Keratinocyte (primary cell): ENCODE measurements around the gene HAND2. TPM values are rescaled to one million over a fixed set of nuclear protein-coding genes. Genes with fewer than 3 reads are reported as not detected.

Experiments
- DNase-seq: peaks from one replicate; pipeline ENCODE4 v3.0.0-alpha.2; 2011; ENCODE audit warnings: low read depth, missing footprints, low spot score
- FAIRE-seq: peaks from 2 replicates; lab custom pipeline; 2011; peaks lifted over from hg19 to GRCh38; lab: Jason Lieb, UNC
- H2AFZ ChIP-seq: 2 replicates; pipeline ENCODE4 v1.6.0; 2012; ENCODE audit warnings: low read length, control low read depth, inconsistent platforms; ENCODE audit not compliant: control insufficient read depth
- H3K27ac ChIP-seq: 2 replicates; pipeline ENCODE4 v1.5.1; 2011; ENCODE audit warnings: low read length; ENCODE audit not compliant: control insufficient read depth, insufficient read depth
- H3K27me3 ChIP-seq: 3 replicates; pipeline ENCODE4 v1.6.0; 2011; ENCODE audit warnings: low read length; ENCODE audit not compliant: control insufficient read depth, insufficient read depth; ENCODE audit errors: extremely low read depth
- H3K36me3 ChIP-seq, 2 experiments: 2 replicates in 1 of 2; 3 replicates in 1 of 2; pipeline ENCODE4 v1.5.1; 2011; ENCODE audit warnings: low read length in 2 of 2, mild to moderate bottlenecking in 1 of 2; ENCODE audit not compliant: control insufficient read depth in 2 of 2, insufficient read depth in 2 of 2; ENCODE audit errors: extremely low read depth in 1 of 2
- H3K4me1 ChIP-seq: 3 replicates; pipeline ENCODE4 v1.5.1; 2011; ENCODE audit warnings: low read length; ENCODE audit not compliant: control insufficient read depth, insufficient read depth; ENCODE audit errors: extremely low read depth
- H3K4me2 ChIP-seq: 3 replicates; pipeline ENCODE4 v1.6.0; 2011; ENCODE audit warnings: low read depth, low read length; ENCODE audit not compliant: control insufficient read depth, insufficient read depth; ENCODE audit errors: extremely low read depth
- H3K4me3 ChIP-seq, 3 experiments: fragments of 200-600 bp in 1 of 3; sonication (generic) in 1 of 3; 2 replicates in 2 of 3; 3 replicates in 1 of 3; pipeline ENCODE4 v1.5.1; 2011 to 2016; ENCODE audit warnings: low read length in 3 of 3, mild to moderate bottlenecking in 3 of 3, control low read depth in 2 of 3, inconsistent platforms in 1 of 3, low read depth in 1 of 3, mixed read lengths in 1 of 3, mixed run types in 1 of 3, moderate library complexity in 1 of 3; ENCODE audit not compliant: control insufficient read depth in 2 of 3, insufficient read depth in 2 of 3; ENCODE audit errors: extremely low read depth in 1 of 3
- H3K79me2 ChIP-seq: 2 replicates; pipeline ENCODE4 v1.6.0; 2012; ENCODE audit warnings: low read length; ENCODE audit not compliant: control insufficient read depth, insufficient read depth
- H3K9ac ChIP-seq: 3 replicates; pipeline ENCODE4 v1.6.0; 2011; ENCODE audit warnings: low read length; ENCODE audit not compliant: control insufficient read depth, insufficient read depth; ENCODE audit errors: extremely low read depth
- H3K9me1 ChIP-seq: 3 replicates; pipeline ENCODE4 v1.6.0; 2011; ENCODE audit warnings: low read length; ENCODE audit not compliant: control insufficient read depth, insufficient read depth; ENCODE audit errors: extremely low read depth
- H3K9me3 ChIP-seq: 2 replicates; pipeline ENCODE4 v1.5.1; 2012; ENCODE audit warnings: low read depth, low read length; ENCODE audit not compliant: control insufficient read depth
- H4K20me1 ChIP-seq: 3 replicates; pipeline ENCODE4 v1.6.0; 2011; ENCODE audit warnings: low read length; ENCODE audit not compliant: control insufficient read depth, insufficient read depth; ENCODE audit errors: extremely low read depth
- EZH2 ChIP-seq: IDR thresholded peaks from one replicate; pipeline ENCODE4 v1.6.1; 2012; ENCODE audit warnings: inconsistent platforms, mild to moderate bottlenecking, low read length, moderate library complexity
- dilution Hi-C: fragments of 300-500 bp; cut with MboI; formaldehyde crosslinking; loops from one replicate; pipeline ENCODE4 v1.7.0; 2020; ENCODE audit warnings: low sequenced_read_pairs; ENCODE audit not compliant: extremely low pct_ligation_motif_present
- polyA plus RNA-seq, 5 experiments: library from polyadenylated mRNA; depleted of rRNA in 3 of 5; stranded (reverse) in 3 of 5; stranded (forward) in 1 of 5; unstranded in 1 of 5; fragments of >200 nt; gene quantifications; 1 replicate in 1 of 5; 2 replicates in 3 of 5; 3 replicates in 1 of 5; pipeline versions ENCODE4 v1.2.1 to v1.2.3, GENCODE V29; 2011 to 2012; ENCODE audit warnings: missing spikeins in 2 of 5, low read depth in 1 of 5, low replicate concordance in 1 of 5
- TF ChIP-seq, protein P1 (sequence below), 3 experiments: IDR thresholded peaks in 1 of 3; conservative IDR thresholded peaks in 1 of 3; optimal IDR thresholded peaks in 1 of 3; 2 replicates in 2 of 3; 3 replicates in 1 of 3; pipeline versions ENCODE3 to v1.5.1; 2011; ENCODE audit warnings: low read length in 3 of 3, mild to moderate bottlenecking in 3 of 3, moderate library complexity in 2 of 3, control low read depth in 1 of 3, inconsistent platforms in 1 of 3; ENCODE audit not compliant: insufficient read depth in 2 of 3; ENCODE audit errors: extremely low read depth in 1 of 3

The HAND2 gene
- polyA plus RNA-seq, 1 donor (not counting 4 experiments of a cell fraction or from before 2014, with no cell fraction given): not detected

DNA sequence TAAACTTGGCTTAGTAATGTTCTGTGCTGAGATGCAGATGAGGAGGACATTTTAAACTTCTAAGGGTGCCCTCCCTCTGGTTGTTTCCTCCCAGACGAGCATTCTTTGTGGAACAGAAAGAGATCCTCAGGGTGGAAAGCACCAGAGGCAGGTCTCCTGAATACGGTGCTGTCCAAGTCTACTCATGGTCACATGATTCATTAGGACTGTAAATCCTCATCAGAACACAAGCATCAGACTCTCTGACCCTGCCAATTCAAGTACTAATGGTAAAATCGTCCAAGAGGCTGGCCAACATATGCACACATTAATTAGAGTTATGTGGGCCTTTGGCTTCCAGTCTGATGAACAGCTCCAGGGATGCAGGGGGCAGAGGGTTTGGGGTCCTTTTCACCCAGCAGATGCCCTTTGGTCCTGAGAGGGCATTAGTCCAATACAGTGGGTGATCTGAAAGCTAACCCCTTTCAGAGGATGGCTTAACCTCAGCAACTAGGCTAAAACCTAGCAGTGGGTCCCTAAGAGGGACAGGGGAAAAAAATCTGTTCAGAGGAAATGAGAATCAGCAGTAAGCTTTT is 18.2 kb downstream of the HAND2 start:
- Histone ChIP-seq H4K20me1 (no peaks in the 10 kb centered on the region), H3K9me3 (peaks cover 11% of the 10 kb centered on the region), H3K27ac (no peak overlapping the region), H3K9me1 (no peaks in the 10 kb centered on the region), H3K4me2 (no peak overlapping the region), H3K79me2 (no peaks in the 10 kb centered on the region), H3K4me3 (no peak overlapping the region), H2AFZ (no peak overlapping the region), H3K4me1 (no peaks in the 10 kb centered on the region), H3K36me3 (no peaks in the 10 kb centered on the region), H3K27me3 (peaks cover 79% of the 10 kb centered on the region), H3K9ac (no peak overlapping the region)
- dilution Hi-C loops: no loop called here
- no peak for FAIRE-seq
- TF ChIP-seq, protein P1, sequence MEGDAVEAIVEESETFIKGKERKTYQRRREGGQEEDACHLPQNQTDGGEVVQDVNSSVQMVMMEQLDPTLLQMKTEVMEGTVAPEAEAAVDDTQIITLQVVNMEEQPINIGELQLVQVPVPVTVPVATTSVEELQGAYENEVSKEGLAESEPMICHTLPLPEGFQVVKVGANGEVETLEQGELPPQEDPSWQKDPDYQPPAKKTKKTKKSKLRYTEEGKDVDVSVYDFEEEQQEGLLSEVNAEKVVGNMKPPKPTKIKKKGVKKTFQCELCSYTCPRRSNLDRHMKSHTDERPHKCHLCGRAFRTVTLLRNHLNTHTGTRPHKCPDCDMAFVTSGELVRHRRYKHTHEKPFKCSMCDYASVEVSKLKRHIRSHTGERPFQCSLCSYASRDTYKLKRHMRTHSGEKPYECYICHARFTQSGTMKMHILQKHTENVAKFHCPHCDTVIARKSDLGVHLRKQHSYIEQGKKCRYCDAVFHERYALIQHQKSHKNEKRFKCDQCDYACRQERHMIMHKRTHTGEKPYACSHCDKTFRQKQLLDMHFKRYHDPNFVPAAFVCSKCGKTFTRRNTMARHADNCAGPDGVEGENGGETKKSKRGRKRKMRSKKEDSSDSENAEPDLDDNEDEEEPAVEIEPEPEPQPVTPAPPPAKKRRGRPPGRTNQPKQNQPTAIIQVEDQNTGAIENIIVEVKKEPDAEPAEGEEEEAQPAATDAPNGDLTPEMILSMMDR (optimal IDR thresholded peaks at IDR 0.05 in 1 of 3, IDR thresholded peaks at IDR 0.05 in 1 of 3, conservative IDR thresholded peaks at IDR 0.05 in 1 of 3; ENCODE audit: extremely low read depth in 1 of 3, insufficient read depth in 2 of 3, low read length in 3 of 3): no peak
- no peak for TF ChIP-seq EZH2
- no peak for DNase-seq

DNA sequence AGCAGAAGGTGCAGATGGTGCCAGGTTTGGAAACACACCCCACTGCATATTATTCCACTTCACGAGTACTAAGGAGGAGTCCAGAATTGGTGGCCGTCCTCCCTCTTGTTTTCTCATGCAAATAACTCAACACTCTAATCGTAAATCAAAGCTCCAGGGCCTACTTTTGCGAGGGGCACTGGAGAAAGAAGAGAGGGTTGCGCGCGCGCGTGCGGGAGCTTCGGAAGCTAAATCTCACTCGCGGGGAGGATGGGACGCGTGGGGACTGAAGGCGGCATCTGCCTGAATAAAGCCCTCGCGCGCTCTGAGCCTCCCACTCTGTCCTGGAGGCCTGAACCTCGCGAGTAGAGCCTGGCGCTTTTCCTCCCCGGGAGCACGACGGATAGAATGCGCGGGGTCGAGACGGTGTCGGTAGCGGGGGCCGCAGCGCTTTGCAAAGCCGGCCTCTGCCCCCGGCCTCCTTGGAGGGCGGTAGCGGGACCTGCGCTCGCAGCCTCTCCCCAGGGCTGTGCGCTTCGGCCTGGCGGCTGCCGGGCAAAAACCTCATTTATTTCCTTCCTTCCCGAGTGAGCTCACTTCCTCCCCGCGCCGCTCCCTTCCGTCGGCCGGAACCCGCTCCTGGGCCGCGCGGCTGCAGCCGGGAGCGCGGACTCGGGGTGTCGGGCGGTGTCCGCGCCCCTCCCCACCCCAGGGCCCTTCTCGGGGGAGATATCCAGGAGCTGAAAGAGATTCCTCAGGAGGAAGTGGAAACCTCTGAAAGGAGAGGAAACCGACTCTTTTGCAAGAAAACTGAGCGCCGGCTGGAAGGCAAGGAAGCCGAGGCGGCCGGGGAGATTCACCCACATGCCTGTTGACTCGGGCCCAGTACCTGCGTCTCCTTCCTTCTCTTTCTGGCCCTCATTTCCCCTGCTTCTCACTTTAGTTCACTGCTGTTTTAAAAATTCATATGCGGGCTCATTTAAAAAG is 20.7 kb downstream of the HAND2 start:
- dilution Hi-C loops: no loop called here
- TF ChIP-seq EZH2: peak; percentile 48
- TF ChIP-seq, protein P1 (optimal IDR thresholded peaks at IDR 0.05 in 1 of 3, IDR thresholded peaks at IDR 0.05 in 1 of 3, conservative IDR thresholded peaks at IDR 0.05 in 1 of 3; ENCODE audit: extremely low read depth in 1 of 3, insufficient read depth in 2 of 3, low read length in 3 of 3): no peak

More for the DNA sequence above, 20.7 kb downstream of the HAND2 start:
- peak overlapping the region; percentile 5 to 27 (median 8) for H3K4me3 ChIP-seq
- H3K9ac ChIP-seq: no peak overlapping the region
- peak overlapping the region; percentile 16 for H3K4me2 ChIP-seq
- FAIRE-seq (no peak), DNase-seq (no peak)
- H3K9me3 ChIP-seq: peaks cover 11% of the 10 kb centered on the region
- no peaks in the 10 kb centered on the region for H3K79me2 ChIP-seq
- H3K36me3 ChIP-seq: no peaks in the 10 kb centered on the region
- no peaks in the 10 kb centered on the region for H4K20me1 ChIP-seq
- no peaks in the 10 kb centered on the region for H3K9me1 ChIP-seq
- H3K27me3 ChIP-seq: peaks cover 75% of the 10 kb centered on the region
- H2AFZ ChIP-seq: no peak overlapping the region
- no peak overlapping the region for H3K27ac ChIP-seq
- no peaks in the 10 kb centered on the region for H3K4me1 ChIP-seq
